ENCODE measurements around the gene SSBP3.
"Not testable (repeated sequence)": the region's sequence is repeated elsewhere in the genome, so short reads cannot be mapped to it uniquely, and the experiment has no call there.

The SSBP3 gene

DNA sequence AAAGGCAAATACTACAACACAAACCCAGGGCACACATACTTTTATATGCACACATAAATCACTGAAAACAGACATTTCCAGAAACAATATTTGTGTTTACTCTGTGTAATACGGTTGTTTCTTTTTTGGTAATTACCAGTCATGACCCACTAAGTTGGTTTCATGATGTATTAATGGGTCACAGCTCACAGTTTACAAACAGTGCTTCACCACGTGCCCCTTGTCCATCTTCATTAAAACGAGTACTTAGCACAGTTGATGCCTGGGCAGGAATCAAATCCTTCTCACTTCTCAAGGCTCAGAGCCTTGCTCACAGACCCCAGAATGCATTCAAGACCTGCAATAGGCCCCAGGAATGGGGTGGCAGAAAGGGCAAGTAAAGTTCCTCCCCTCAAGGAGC is 13.8 kb downstream of the SSBP3 start:
- no peak for DNase-seq (ENCODE audit: low read depth in 3 of 3)

DNA sequence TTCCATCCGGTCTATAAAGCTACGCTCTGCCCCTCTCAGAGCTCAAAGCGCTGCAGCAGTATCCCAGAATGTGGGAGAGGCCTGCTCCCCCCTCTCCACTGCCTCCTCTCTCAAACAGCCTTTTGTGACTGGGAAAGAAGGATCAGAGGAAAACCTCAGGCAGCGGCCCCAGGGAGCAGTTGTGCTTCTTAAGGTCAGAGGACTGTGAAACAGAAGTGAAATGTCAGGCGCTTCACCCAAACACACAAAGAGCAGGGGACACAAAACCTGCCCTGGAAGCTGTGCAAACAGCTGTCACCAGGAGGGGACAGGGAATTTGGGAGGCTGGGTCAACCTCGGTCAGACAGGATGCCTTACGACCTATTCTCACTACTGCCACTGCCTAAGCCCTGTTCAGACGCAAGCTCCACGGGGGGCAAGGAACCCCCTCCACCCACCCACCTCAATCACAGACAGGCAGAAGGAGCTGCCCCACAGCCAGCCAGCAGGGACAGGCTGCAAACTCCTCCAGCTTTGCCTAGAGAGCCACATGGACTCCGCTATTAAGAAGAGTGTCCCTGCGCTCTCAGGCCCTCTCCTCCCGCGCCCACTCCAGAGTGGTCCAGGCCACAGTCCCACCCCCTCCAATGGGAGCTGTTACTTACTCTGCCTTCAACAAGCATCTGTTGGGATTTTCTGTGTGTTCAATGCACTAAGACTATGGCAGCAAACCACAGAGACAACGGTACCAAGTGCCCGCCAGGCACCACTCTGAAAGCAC is 14.6 kb downstream of the SSBP3 start:
- no peak for DNase-seq (ENCODE audit: low read depth in 3 of 3)

DNA sequence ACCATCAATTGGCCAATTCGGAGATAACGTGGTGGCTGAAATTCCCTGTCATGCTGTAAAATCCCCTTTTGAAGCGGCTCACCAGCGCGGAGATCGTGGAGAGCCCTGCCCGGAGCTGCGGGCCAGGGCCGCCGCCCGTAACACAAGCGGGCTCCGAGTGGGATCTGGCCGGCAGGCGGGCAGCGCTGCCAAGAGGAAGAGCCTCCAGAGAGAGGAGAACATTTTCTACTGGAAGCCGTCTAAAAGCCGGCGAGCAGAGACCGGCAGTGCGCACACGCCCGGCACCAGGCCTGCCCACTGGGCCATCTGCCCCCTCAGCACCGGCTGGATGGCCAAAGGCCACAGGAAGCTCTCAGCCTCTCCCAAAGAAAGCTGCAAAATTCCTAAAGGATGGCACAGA is 15.5 kb downstream of the SSBP3 start:
- no peak for DNase-seq (ENCODE audit: low read depth in 3 of 3)

DNA sequence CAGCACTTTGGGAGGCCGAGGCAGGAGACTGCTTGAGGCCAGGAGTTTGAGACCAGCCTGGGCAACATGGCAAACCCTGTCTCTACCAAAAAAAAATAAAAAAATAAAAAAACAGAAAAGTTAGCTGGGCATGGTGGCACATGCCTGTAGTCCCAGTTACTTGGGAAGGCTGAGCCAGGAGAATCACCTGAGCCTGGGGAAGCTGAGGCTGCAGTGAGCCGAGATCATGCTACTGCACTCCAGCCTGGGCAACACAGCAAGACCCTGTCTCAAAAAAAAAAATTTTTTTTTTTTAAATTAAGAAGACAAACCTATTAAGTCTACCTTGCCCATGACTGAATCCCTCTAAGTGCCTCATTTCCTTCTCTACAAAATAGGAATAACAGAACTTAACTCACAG is 16.6 kb downstream of the SSBP3 start:
- not testable (repeated sequence) for DNase-seq (ENCODE audit: low read depth in 3 of 3)

DNA sequence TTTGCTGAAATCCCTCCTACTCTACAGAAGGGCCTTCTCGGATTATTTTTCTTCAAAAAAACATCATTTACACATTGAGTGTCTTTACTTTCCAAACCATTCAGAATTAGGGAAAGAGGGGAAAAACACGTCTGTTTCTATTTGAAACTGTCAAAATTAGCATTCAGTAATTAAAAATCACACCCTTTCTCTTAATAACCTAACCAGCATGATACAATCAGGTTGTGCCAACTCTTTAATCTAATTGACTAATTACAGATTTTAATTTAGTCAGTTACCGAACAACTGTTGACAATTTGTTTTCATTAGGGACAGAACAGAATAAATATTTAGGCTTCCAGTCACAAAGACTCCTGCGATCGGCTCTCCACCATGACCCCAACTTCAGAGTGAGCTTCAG is 18.8 kb downstream of the SSBP3 start:
- DNase-seq (ENCODE audit: low read depth in 3 of 3): no peak

DNA sequence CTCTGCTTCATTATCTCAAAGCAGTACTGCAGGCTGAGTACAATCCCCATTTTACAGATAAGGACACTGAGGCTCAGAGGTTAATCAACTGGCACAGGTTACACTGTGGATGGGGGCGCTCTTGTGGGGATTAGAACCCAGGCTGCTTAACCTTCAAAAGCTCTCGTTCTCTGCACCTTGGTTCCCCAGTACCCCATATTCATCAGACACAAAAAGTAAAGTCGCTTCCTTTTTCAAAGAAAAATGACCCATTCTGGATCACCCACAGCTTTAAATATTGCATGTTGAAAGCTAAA is 20.5 kb downstream of the SSBP3 start:
- no peak for DNase-seq (ENCODE audit: low read depth in 3 of 3)

DNA sequence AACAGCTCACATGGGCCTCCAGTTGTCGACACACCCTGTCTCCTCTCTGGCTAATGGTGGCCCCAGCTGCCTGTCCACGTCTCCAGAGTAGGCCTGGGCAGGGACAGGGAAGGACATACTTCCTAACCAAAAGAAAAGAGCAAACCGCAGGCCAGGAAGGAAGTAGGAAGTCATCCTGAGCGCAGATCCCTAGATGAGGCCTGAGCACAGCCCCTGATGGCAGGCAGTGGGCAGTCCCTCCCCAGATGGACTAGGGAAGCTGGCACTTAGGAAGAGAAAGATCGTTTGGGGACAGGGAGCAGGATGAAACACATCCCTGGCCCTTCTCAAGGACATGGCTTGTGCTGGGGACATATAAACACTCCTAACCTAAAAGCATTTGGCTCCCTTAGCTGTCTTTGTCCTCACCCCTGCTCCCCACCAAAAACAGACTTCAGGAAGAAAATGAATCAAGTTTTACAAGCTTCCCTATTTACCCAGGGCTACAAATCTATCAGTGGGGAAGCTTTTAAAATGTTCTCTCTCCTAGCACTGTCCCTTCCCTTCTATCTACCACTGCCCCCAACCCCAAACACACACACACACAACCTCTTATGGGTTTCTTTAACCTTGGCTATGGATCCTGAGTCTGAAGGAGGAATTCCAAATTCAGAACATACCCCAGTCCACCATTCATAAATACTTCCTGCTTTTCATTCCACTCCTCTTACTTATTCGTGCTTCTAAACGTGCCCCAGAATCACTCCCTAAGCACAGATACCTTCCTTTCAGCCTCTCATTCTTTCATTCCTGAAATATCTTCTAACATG is 21.1 kb downstream of the SSBP3 start:
- no peak for DNase-seq (ENCODE audit: low read depth in 3 of 3)

DNA sequence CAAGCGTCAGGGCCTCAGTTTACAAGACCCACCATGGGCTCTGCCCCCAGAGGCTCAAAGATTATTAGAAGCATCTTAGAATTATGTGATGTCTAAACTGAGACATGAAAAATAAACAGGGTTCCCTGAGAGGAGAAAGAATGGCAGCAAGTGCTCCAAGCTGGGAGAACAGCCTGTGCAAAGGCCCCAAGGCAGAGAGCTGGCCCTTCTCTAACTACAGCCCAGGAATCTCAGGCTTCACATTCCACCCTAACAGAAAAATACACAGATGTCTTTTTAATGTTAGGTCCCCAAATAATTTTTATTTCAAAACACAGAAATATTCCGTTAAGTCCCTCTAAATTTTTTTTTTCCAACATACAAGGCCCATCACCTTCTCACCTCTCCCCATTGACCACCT is 21.7 kb downstream of the SSBP3 start:
- DNase-seq (ENCODE audit: low read depth in 3 of 3): no peak

DNA sequence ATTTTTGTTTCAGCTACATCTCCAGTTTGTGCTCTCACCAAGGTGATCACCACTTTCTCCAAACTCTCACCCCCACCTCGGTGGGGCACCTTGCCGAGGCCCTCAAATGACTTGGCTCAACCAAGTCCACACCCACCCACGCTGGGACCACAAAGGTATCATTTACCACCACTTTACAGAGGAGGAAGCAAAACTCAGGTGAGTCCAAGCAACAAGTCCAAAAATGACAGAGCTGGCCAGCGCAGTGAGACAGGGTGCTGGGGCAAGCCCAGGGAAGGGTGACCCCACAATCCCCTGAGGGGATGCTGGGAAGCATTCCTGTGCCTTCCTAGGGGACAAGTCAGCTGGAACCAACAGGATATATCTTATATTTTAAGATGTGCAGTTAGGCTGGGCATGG is 24.7 kb downstream of the SSBP3 start:
- DNase-seq (ENCODE audit: low read depth in 3 of 3): no peak

DNA sequence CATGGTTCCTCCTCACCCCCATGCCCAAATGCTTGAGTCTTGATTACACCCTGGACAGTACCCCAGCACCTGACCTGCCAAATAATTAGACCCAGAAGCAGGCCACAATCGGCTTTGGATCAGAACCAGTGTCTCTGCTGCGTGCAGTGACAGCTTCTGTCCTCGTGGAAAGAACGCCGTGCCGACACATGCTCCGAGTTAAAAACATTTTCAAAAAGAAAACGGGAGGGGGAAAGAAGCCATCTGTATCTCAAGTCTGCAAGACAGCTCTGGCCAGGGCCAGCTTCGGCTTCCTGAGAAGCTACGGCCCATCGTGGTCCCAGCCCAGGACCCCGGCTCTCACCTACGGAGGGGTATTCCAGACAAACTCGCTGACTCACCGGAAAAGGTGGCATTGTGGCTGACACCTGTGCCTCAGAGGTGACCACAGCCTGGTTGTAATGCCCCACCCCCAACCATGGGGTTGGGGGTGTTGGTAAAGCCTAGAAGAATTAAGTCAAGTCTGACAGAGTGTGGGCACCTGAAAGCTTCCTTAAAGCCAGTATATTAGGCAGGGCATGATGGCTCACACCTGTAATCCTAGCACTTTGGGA is 25.8 kb downstream of the SSBP3 start:
- no peak for DNase-seq (ENCODE audit: low read depth in 3 of 3)

DNA sequence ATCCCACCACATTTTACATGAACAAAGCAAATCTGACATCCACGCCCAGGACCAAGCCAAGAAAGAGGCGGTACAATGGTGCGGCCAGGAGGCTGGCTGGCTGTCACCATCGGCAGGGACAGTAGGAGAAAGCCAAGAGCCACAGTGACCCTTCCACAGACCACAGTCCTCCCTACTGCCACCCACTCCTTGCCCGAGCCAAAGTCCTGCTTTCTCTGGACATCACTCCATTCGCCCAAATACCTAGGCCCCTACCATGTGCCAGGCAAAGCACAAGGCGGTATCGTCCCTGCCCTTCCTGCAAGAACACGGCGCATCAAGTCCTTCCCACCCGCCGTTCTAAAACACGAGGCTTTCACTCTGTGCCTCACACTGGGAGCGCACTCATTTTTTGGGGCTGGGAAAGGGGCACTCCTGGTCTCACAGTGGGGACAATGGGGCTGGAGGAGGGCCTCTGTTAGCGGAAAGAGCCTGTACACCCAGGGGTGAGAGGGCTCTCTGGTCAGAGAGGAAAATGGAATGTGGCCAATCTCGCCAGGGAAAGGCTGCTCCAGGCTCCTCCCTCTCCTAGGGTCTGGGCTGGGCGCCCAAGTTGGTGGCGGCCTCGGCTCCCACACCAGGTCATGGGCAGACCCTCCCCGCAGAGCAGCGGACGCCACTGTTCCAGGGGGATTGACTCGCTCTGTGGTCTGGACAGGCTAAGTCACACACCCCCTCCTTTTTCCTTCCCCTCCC is 26.5 kb downstream of the SSBP3 start:
- DNase-seq (ENCODE audit: low read depth in 3 of 3): no peak

DNA sequence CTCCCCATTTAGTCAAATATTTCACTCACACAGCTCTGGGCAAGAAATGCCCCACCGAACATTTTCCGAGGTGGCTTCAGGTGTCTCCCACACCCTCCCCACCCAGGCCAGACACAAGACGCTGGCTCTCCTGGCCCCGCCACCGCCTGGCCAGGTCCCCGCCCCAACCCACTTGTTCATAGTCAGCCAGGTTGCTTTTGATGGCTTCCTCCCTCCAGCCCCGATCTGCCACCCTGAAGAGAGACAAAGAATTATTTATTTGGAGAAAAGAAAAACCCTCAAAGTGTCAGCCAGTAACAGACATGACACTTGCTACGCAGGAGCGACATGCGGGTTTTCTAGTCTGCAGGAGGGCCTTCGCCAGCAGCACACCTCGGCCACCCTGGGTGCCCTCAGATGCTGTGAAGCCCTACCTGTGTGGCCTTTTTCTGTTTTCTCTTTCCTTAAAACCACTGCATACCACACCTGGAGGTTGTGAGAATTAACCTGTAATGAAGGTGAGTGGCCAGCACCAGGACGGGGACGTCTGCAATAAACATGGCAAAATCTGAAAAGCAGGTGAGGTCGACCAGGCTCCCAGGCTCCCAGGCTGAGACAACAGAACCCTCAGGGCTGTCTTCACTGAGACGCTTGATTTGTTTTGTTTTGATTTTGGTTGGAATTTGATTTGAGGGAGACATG is 27.2 kb downstream of the SSBP3 start:
- DNase-seq (ENCODE audit: low read depth in 3 of 3): no peak

DNA sequence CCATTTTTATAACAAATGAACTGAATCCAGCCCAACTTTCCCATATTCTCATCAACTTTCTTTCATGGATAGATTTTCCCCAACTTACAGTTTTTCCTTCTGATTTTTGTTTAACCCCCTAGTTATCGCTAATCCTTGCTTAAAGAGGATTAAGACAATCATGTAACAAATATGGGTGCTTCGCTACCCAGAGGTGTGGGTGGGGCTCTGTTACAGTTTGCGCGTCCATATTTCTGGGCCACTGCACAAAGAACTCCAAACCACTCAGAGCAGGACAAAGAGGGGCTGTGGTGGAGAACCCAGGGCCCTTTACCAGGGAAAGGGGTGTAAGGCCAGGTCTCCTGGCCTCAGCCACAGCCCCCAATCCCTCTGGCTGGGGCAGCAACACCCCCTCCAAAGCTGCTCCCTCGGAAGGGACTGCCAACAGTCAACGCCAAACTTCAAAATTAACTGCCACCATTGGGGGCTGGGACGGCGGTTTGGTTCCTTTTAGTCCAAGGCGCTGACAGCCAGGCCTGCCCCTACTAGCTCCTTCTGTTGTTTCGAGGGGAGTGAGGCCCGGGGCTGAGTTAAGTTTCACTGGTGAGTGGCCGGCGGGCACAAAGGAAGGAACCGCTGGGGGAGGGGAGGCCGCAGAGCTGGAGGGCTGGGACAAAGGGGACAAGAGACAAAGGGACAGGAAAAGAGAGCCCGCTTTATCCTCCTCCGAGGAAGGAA is 27.9 kb downstream of the SSBP3 start:
- DNase-seq (ENCODE audit: low read depth in 3 of 3): no peak

DNA sequence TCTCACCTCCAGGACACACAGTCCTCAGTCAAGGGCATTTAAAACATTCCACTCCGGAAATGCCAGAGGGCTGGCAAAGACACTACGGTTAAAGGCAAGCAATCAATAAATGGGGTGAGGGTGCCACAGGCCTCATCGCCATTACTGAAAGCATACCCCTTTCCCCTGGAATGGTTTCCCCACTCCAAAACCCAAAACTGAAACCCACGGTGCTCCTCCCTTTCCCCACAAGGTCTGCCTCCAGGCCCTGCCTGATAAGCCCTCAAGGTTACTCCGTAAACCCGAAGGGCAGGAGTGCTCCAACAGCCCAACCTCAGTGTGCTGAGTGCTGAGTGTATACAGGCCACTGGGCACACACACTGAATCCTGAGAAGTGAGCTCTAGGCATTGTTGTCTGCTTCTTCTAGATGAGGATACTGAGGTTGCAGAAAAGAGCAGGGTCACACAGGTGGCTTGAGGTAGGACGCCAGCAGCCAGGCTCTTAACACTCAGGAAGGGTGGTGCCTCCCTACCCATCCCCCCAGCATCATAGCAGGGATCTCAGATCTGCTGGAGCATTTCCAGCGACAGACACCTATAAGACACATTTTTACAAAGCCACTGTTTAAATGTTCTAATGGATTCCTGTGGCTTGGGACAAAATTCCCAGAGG is 29.0 kb downstream of the SSBP3 start:
- no peak for DNase-seq (ENCODE audit: low read depth in 3 of 3)

DNA sequence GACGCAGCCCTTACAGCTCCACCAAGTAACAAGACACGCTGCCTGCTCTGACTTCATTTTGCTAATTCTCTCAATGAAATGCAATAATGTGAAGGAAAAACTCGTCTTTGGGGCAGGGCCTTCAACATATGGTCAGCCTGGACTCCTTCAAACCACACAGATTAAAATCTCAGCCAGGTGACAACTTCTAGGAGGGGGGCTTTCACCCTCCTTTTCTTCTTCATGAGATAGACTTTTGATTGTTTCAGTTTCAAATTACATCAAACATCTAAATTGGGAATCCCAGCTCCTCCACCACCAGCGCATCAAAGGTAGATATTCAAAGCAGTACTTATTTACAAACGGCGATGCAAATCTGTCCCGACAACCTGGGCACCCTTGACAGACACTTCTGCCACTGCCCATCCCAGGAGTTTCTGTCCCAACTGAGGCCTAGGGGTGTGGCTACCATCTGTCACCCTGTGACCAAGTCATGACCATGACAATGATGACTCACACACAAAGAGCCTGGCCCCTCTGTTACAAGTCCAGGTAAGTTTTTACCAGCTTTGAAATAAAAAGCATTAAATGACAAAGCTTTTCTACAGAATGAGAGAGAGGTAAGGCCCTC is 29.7 kb downstream of the SSBP3 start:
- DNase-seq (ENCODE audit: low read depth in 3 of 3): peak in 1 of 3 experiments; percentile 22

DNA sequence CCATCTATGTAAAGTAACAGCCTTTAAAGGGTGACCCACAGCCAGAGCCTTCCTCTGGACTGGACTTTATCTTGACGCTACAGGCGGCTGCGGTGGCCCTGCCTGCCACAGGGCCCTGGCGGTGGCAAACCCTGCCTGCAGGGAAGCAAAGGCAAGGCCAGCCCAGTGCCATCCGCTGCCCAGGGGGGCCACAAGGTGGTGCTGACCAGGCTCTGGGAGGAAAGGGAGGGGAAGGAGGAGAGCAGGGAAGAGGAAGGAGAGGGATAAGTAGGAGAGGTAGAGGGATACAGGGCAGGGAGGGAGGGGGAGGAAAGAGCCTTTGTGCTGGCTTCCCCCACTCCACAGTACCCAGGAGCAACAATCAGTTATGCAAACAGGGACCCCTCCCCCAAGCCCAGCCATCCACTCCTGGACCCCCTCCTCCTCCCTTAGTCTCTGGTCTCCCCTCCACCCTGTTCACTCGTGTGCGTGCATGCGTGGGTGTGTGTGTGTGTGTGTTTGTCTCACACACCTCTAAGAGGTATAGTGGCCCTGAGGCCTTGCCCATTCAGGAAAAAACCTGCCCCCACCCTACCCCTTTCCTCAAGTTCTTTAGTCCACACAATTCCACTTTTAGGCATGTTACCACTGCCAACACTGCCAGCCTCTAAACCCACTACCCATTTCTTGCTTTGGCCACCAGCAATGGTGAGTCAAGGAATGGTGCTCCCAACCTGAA is 30.3 kb downstream of the SSBP3 start:
- no peak for DNase-seq (ENCODE audit: low read depth in 3 of 3)

DNA sequence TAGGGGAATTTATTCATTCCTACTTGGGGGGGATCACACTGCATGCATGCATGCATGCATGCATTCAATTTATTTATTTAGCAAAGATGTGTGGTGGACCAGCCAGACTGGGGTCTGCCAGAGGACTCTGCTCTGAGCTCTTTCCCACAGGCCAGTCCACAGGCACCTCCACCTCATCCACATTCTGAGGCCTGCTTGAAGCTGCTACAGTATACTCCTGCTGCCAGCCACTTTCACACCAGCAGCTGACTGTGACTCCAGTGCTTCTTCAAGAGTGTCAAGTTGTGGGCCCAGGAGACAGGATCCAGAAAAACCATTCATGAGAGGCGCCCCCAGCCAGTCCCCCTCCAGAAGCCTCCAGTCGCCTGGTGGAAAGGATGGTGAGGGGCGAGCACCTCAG is 30.9 kb downstream of the SSBP3 start:
- no peak for DNase-seq (ENCODE audit: low read depth in 3 of 3)

DNA sequence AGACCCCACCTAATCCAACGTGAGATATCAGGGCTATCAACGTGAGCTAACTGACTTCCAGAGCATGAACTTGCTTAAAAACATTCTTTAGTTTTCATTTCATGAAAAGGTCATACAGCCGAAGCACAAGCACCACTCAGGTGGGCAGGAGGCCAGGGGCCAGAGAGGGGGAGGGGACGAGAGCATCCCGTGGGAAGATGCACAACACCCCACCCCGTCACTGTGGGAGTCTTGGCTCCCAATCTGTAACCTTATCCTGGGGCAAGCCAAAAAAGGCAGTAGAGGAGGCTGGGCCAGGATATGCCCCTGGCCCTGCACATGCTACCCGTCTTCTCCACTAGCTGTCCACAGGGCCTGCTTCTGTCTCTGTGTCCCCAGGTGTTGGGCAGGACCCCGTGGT is 31.4 kb downstream of the SSBP3 start:
- DNase-seq (ENCODE audit: low read depth in 3 of 3): no peak

DNA sequence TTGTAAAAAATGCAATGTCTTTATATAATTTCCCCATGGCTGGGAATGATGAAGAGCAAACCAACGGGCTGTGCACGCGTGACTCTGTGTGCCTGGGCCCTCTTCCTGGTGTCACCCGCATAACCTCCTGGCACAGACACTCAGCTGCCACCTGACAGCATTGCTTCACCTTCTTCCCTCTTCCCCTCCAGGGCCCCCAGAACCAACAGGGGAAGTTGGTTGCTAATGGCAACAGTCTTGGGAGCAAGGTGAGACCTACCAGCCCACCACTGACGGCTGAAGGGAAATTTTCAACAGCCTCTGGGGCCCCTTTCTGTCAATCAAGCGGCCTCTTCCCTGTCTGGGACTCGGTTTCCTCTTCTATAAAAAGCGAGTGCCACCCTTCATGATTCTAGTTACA is 33.2 kb downstream of the SSBP3 start:
- DNase-seq (ENCODE audit: low read depth in 3 of 3): no peak

DNA sequence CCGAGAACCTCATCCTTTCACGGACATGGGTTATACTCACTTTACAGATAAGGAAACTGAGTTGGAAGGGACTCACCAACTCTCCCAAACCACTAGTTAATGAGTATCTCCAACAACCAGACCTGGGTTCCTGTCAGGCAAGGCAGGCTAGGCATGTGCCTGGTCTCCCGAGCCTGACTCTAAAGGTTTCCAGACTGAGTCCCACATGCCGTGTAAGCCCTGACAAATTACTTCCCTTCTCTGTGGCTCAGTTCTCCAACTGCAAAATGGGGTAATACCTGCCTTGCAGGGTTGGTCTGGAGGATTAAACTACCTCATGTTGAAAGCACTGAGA is 34.3 kb downstream of the SSBP3 start:
- no peak for DNase-seq (ENCODE audit: low read depth in 3 of 3)

All from stimulated activated CD4-positive, alpha-beta T cell treated with anti-CD3 and anti-CD28 coated beads, TNF-alpha, amount 100 ng/mL, for 24 hours (primary cell).